ENCODE measurements around the gene ARFGAP2.

DNA sequence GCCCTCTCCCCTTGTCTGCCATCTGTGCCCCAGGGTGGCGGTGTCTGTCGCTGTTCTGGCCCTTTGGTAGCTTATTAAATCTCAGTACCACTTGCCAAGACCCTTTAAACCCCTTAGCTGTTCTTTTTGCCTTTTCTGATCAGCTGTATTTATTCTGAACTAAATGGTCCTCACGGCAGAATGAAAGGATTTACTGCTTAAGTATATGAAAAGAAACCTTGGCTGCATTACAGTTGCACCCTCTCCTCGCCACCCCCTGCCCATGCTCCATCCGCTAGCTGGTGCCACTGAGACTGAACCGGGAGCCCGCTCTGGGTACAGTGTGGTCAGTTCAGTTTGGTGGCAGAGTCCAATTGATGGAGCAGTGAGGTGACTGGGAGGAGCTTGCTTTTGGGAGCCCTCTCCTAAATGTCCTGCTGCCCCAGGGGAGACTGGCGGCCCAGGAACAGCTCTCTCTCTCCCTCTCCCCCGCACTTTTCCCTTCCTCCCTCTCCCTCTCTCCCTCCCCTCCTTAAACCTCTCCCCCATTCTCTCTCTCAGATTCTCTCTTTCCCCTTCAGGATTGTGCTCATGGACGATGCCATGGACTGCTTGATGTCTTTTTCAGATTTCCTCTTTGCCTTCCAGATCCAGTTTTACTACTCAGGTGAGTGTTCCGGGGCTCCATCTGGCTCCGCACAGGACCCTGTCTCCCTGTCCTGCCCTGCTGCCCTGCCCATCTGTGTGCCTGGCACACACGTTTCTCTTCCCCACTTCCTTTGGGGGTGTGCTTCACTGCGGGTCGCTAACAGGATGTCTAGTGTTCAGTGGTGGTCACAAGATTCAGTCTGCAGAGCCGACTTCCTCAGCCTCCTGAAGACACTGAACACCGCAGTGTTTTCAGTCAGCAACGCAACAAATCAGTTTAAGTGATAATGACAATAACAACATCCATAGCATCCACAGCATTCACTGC, 21.8 kb downstream of the ARFGAP2 start:
- TF ChIP-seq CTCF (IDR thresholded peaks at IDR 0.05) (no peak), EP300 (IDR thresholded peaks at IDR 0.05) (no peak)

Measured in suprapubic skin (tissue), 3 donors.